IMR-90 (cell line): ENCODE results near the gene PRKN. TPM values are rescaled to one million over a fixed set of nuclear protein-coding genes. Genes with fewer than 3 reads are reported as not detected.

ENCODE experiments used
- ATAC-seq: fragments of 200-7000 bp; cut with Tn5 transposase; 2 replicates; pipeline ENCODE4 v1.9.1; 2020; ENCODE audit warnings: low read depth, mild to moderate bottlenecking, moderate library complexity
- BruUV-seq: library from RNA; stranded (reverse); fragments of 400-500 nt; replicated peaks from 2 replicates; lab custom pipeline; 2021; lab: Mats Ljungman, UMichigan
- CTCF ChIA-PET: fragments of 300-600 bp; formaldehyde crosslinking; extraction: SDS; loops from one replicate; lab custom pipeline; 2021; ENCODE audit warnings: antibody characterized with exemption; lab: Yijun Ruan, JAX
- POLR2A ChIA-PET: fragments of 300-600 bp; sonication (Branson Sonifier 250); formaldehyde crosslinking; loops from one replicate; lab custom pipeline; 2022; ENCODE audit warnings: antibody characterized with exemption; ENCODE audit not compliant: unreplicated experiment; lab: Charles Lee
- DNase-seq: peaks from one replicate; pipeline ENCODE4 v3.0.0; 2013
- H2AFZ ChIP-seq: replicated peaks from 2 replicates; pipeline ENCODE3; 2013; ENCODE audit warnings: low read length, mild to moderate bottlenecking; ENCODE audit not compliant: poor library complexity
- H2AK5ac ChIP-seq: 2 replicates; pipeline ENCODE4 v1.6.1; 2013; ENCODE audit warnings: low read depth, low read length, inconsistent platforms
- H2AK9ac ChIP-seq: replicated peaks from 2 replicates; pipeline ENCODE3; 2013; ENCODE audit warnings: mild to moderate bottlenecking, low read depth, low read length, moderate library complexity; ENCODE audit not compliant: poor library complexity
- H2BK120ac ChIP-seq: 2 replicates; pipeline ENCODE4 v1.6.1; 2013; ENCODE audit warnings: low read depth, low read length, inconsistent platforms
- H2BK15ac ChIP-seq: 3 replicates; pipeline ENCODE4 v1.6.1; 2013; ENCODE audit warnings: low read depth, low read length, inconsistent platforms
- H2BK20ac ChIP-seq: 2 replicates; pipeline ENCODE4 v1.6.1; 2013; ENCODE audit warnings: low read depth, mild to moderate bottlenecking, inconsistent platforms, low read length, moderate library complexity
- H2BK5ac ChIP-seq: 2 replicates; pipeline ENCODE4 v1.6.1; 2013; ENCODE audit warnings: mild to moderate bottlenecking, low read depth, low read length, inconsistent platforms; ENCODE audit not compliant: poor library complexity, severe bottlenecking
- H3K14ac ChIP-seq: replicated peaks from 2 replicates; pipeline ENCODE4 v1.6.1; 2013; ENCODE audit warnings: low read depth, low read length, inconsistent platforms
- H3K18ac ChIP-seq: 2 replicates; pipeline ENCODE4 v1.6.1; 2013; ENCODE audit warnings: low read depth, low read length, control low read depth
- H3K23ac ChIP-seq: 2 replicates; pipeline ENCODE4 v1.6.1; 2013; ENCODE audit warnings: low read depth, low read length, inconsistent platforms
- H3K27ac ChIP-seq: 2 replicates; pipeline ENCODE4 v1.5.1; 2013; ENCODE audit warnings: mild to moderate bottlenecking, control low read depth, low read length; ENCODE audit not compliant: insufficient read depth
- H3K27me3 ChIP-seq: 2 replicates; pipeline ENCODE4 v1.6.1; 2013; ENCODE audit warnings: low read length; ENCODE audit not compliant: control insufficient read depth, insufficient read depth
- H3K36me3 ChIP-seq: 2 replicates; pipeline ENCODE4 v1.6.1; 2013; ENCODE audit warnings: low read length, mixed read lengths; ENCODE audit not compliant: control insufficient read depth, insufficient read depth
- H3K4ac ChIP-seq: 2 replicates; pipeline ENCODE4 v1.6.1; 2013; ENCODE audit warnings: low read depth, low read length, inconsistent platforms
- H3K4me1 ChIP-seq: 2 replicates; pipeline ENCODE4 v1.6.1; 2013; ENCODE audit warnings: low read length, mixed read lengths; ENCODE audit not compliant: control insufficient read depth, insufficient read depth
- H3K4me2 ChIP-seq: 2 replicates; pipeline ENCODE4 v1.6.1; 2013; ENCODE audit warnings: low read depth, mild to moderate bottlenecking, control low read depth, low read length, moderate library complexity
- H3K4me3 ChIP-seq: 2 replicates; pipeline ENCODE4 v1.5.1; 2013; ENCODE audit warnings: low read depth, mild to moderate bottlenecking, control low read depth, low read length, moderate library complexity; ENCODE audit not compliant: insufficient read depth
- H3K56ac ChIP-seq: 2 replicates; pipeline ENCODE4 v1.6.1; 2013; ENCODE audit warnings: low read length, inconsistent platforms; ENCODE audit not compliant: insufficient read depth; ENCODE audit errors: extremely low read depth
- H3K79me1 ChIP-seq, 2 experiments: 2 replicates each; pipeline ENCODE4 v1.6.1; 2013; ENCODE audit warnings: low read length in 2 of 2, inconsistent platforms in 1 of 2, low read depth in 1 of 2
- H3K9ac ChIP-seq: 2 replicates; pipeline ENCODE4 v1.6.1; 2013; ENCODE audit warnings: low read depth, low read length, control low read depth
- H3K9me1 ChIP-seq: 2 replicates; pipeline ENCODE4 v1.6.1; 2013; ENCODE audit warnings: low read length, inconsistent platforms; ENCODE audit not compliant: insufficient read depth
- H3K9me3 ChIP-seq: 2 replicates; pipeline ENCODE4 v1.6.1; 2013; ENCODE audit warnings: low read length; ENCODE audit not compliant: control insufficient read depth, insufficient read depth
- H4K20me1 ChIP-seq: 2 replicates; pipeline ENCODE4 v1.6.1; 2013; ENCODE audit warnings: low read length, inconsistent platforms; ENCODE audit not compliant: insufficient read depth
- H4K5ac ChIP-seq: 2 replicates; pipeline ENCODE4 v1.6.1; 2013; ENCODE audit warnings: mild to moderate bottlenecking, low read depth, low read length, control low read depth
- H4K8ac ChIP-seq, 2 experiments: 2 replicates each; pipeline ENCODE4 v1.6.1; 2013; ENCODE audit warnings: low read depth in 2 of 2, low read length in 2 of 2, control low read depth in 1 of 2, inconsistent platforms in 1 of 2
- H4K91ac ChIP-seq: 2 replicates; pipeline ENCODE4 v1.6.1; 2013; ENCODE audit warnings: low read depth, low read length, inconsistent platforms; ENCODE audit not compliant: insufficient read depth
- BHLHE40 ChIP-seq: fragments of 150-350 bp; IDR thresholded peaks from 2 replicates; pipeline ENCODE4 v1.6.1; 2016; ENCODE audit warnings: mild to moderate bottlenecking, low read depth, low read length
- CTCF ChIP-seq: conservative IDR thresholded peaks from 2 replicates; pipeline ENCODE4 v1.5.1; 2012; ENCODE audit warnings: mild to moderate bottlenecking, low read depth, low read length, improper control_type of control experiment
- FOS ChIP-seq: fragments of 150-350 bp; IDR thresholded peaks from 2 replicates; pipeline ENCODE4 v1.6.1; 2016; ENCODE audit warnings: low read depth, low read length
- MXI1 ChIP-seq: IDR thresholded peaks from 2 replicates; pipeline ENCODE4 v1.6.1; 2012; ENCODE audit warnings: low read depth, mild to moderate bottlenecking, low read length, moderate library complexity, borderline replicate concordance
- NFE2L2 ChIP-seq: fragments of 150-350 bp; IDR thresholded peaks from 2 replicates; pipeline ENCODE4 v1.6.1; 2016; ENCODE audit warnings: low read depth, mild to moderate bottlenecking, low read length
- RCOR1 ChIP-seq: IDR thresholded peaks from 2 replicates; pipeline ENCODE4 v1.6.1; 2012; ENCODE audit warnings: mild to moderate bottlenecking, low read length, improper control_type of control experiment; ENCODE audit not compliant: insufficient replicate concordance
- WGBS, 2 experiments: methylation state at CpG; one replicate each; pipeline versions ENCODE4 v1.1.5 to v1.1.7; 2013; ENCODE audit warnings: missing lambda C conversion rate in 2 of 2; ENCODE audit not compliant: insufficient read length in 1 of 2; ENCODE audit errors: extremely low coverage in 2 of 2; 5-methylcytosine and 5-hydroxymethylcytosine counted together
- dilution Hi-C: fragments of 300-500 bp; cut with HindIII; formaldehyde crosslinking; loops from one replicate; pipeline ENCODE4 v1.14.3; 2018; ENCODE audit warnings: low sequenced_read_pairs; ENCODE audit not compliant: unreplicated experiment
- in situ Hi-C: fragments of 300-500 bp; cut with MboI; formaldehyde crosslinking; loops from 3 replicates; pipeline ENCODE4 v1.14.3; 2019; ENCODE audit warnings: low sequenced_read_pairs, inconsistent platforms, mixed read lengths
- intact Hi-C: fragments of 100-400 bp; cut with micrococcal nuclease; formaldehyde crosslinking; loops from 2 replicates; pipeline ENCODE4 v1.10.0; 2022
- polyA plus RNA-seq, 3 experiments: library from polyadenylated mRNA; depleted of rRNA; stranded (reverse); fragments of >200 nt; gene quantifications; 2 replicates each; pipeline ENCODE4 v1.2.3, GENCODE V29; 2012; ENCODE audit warnings: low replicate concordance in 1 of 3
- total RNA-seq: library from RNA; depleted of rRNA; stranded (reverse); fragments of >200 nt; gene quantifications from 2 replicates; pipeline ENCODE4 v1.2.3, GENCODE V29; 2012

The PRKN gene
- total and polyA plus RNA-seq, 2 of the 4 experiments (the other 2 are of a cell fraction): 0.15 to 0.18 TPM

- H4K5ac ChIP-seq: no peak overlapping the region
- no CpG with 5 or more reads among the region's 1 CpG for WGBS, 2 experiments
- H4K91ac ChIP-seq: no peak overlapping the region
- POLR2A ChIA-PET: no interaction called here
- no peak overlapping the region for H3K4me3 ChIP-seq
- H2AK9ac ChIP-seq: no peak overlapping the region
- in situ Hi-C loops: no loop called here
- dilution Hi-C loops: no loop called here
- CTCF ChIA-PET: interaction anchor here (0.6 kb wide), 1 partner anchor 139 kb away, joined by 4 read pairs; no protein-coding TSS in a partner anchor
- no peaks in the 10 kb centered on the region for H3K4me1 ChIP-seq
- intact Hi-C loops: no loop called here
- no peak overlapping the region for H2BK120ac ChIP-seq
- no peak for TF ChIP-seq RCOR1
- no peak for TF ChIP-seq FOS
- TF ChIP-seq NFE2L2: no peak
- TF ChIP-seq MXI1: no peak
- TF ChIP-seq CTCF: no peak
- TF ChIP-seq BHLHE40: no peak
- no peak overlapping the region for H3K27ac ChIP-seq
- H3K36me3 ChIP-seq: no peaks in the 10 kb centered on the region
- no peaks in the 10 kb centered on the region for H3K9me1 ChIP-seq
- no peak for ATAC-seq
- no peak for DNase-seq
- no peak overlapping the region for H2BK5ac ChIP-seq
- no peaks in the 10 kb centered on the region for H4K20me1 ChIP-seq
- H2AFZ ChIP-seq: no peak overlapping the region
- H2BK15ac ChIP-seq: no peak overlapping the region
- H3K18ac ChIP-seq: no peak overlapping the region
- no TSS peak for BruUV-seq
- no peak overlapping the region for H3K4me2 ChIP-seq
- H3K23ac ChIP-seq: no peak overlapping the region
- H3K27me3 ChIP-seq: no peaks in the 10 kb centered on the region
- no peak overlapping the region for H3K56ac ChIP-seq
- H3K79me1 ChIP-seq: no peaks in the 10 kb centered on the region
- no peak overlapping the region for H4K8ac ChIP-seq
- no peak overlapping the region for H2AK5ac ChIP-seq
- no peak overlapping the region for H3K14ac ChIP-seq
- no peak overlapping the region for H3K4ac ChIP-seq
- no peak overlapping the region for H3K9ac ChIP-seq
- H2BK20ac ChIP-seq: no peak overlapping the region
- peaks cover 16% of the 10 kb centered on the region for H3K9me3 ChIP-seq
These were observed 1180.9 kb downstream of the PRKN start for GRCh38 chr6:161546632-161547031.
